ENCODE measurements around the gene CUX1. TPM values are rescaled to one million over a fixed set of nuclear protein-coding genes. Genes with fewer than 3 reads are reported as not detected.

Gene CUX1
- total and polyA plus RNA-seq, 2 of the 13 experiments (the other 11 are each of a cell fraction or from before 2014, with no cell fraction given): 13.7 to 14.9 TPM

GRCh38 chr7:102154425-102154824, 337.0 kb downstream of the CUX1 start:
- peaks cover 3 to 10% of the 10 kb centered on the region in 2 experiments; a peak in 1 of 5 replicates for H3K36me3 ChIP-seq (replicated peaks in 1 of 2; ENCODE audit: control insufficient read depth in 1 of 2, insufficient read depth in 2 of 2, low read length in 2 of 2)
- in situ Hi-C loops (cut with HindIII; ENCODE audit: extremely low pct_ligation_motif_present, low pct_unique_long_range_greater_than_20kb): no loop called here
- H2AFZ ChIP-seq (ENCODE audit: low read length): no peak overlapping the region
- no TSS peak for BruUV-seq (replicated peaks)
- peaks cover 72% of the 10 kb centered on the region for H3K4me1 ChIP-seq (ENCODE audit: insufficient read depth, low read length)
- DNase-seq (ENCODE audit: low spot score) (no peak), FAIRE-seq (no peak), ATAC-seq (no peak)
- H3K27ac ChIP-seq (ENCODE audit: extremely low read length, insufficient read depth, low read length): peak overlapping the region; percentile 100
- CTCF ChIA-PET (ENCODE audit: low intra/inter-chr PET ratio, low total read pairs): no interaction called here
- no peaks in the 10 kb centered on the region for H3K79me2 ChIP-seq (ENCODE audit: insufficient read depth, low read length)
- no peaks in the 10 kb centered on the region for H4K20me1 ChIP-seq (ENCODE audit: insufficient read depth, low read length)
- H3K4me2 ChIP-seq (ENCODE audit: low read depth, low read length): no peak overlapping the region
- POLR2A ChIA-PET: interaction anchor here (1.6 to 2.8 kb wide), 2 partner anchors 20 to 130 kb away, joined by 3 to 10 read pairs; no protein-coding TSS in a partner anchor
- no peaks in the 10 kb centered on the region for H3K9me3 ChIP-seq (ENCODE audit: low read length)
- H3K9ac ChIP-seq (ENCODE audit: insufficient read depth, low read depth, low read length): no peak overlapping the region
- no peak for TF ChIP-seq PITX1 (CRISPR knock-in tag; IDR thresholded peaks at IDR 0.05)
- no peak for TF ChIP-seq ZSCAN30 (CRISPR knock-in tag; IDR thresholded peaks at IDR 0.05)
- TF ChIP-seq ZNF34 (CRISPR knock-in tag; IDR thresholded peaks at IDR 0.05; ENCODE audit: borderline replicate concordance): no peak
- no peak for TF ChIP-seq TBP (CRISPR knock-in tag; IDR thresholded peaks at IDR 0.05)
- TF ChIP-seq ZSCAN9 (CRISPR knock-in tag; IDR thresholded peaks at IDR 0.05; ENCODE audit: borderline replicate concordance): no peak
- TF ChIP-seq CBFB (CRISPR knock-in tag; IDR thresholded peaks at IDR 0.05): no peak
- no peak for TF ChIP-seq TOE1 (CRISPR knock-in tag; IDR thresholded peaks at IDR 0.05)
- TF ChIP-seq CBX1 (IDR thresholded peaks at IDR 0.05; ENCODE audit: low read depth): no peak
- no peak for TF ChIP-seq CC2D1A (CRISPR knock-in tag; IDR thresholded peaks at IDR 0.05)
- no peak for TF ChIP-seq PHF8 (CRISPR knock-in tag; IDR thresholded peaks at IDR 0.05)
- no peak for TF ChIP-seq MED13 (CRISPR knock-in tag; IDR thresholded peaks at IDR 0.05)
- TF ChIP-seq TCF7 (IDR thresholded peaks at IDR 0.05; ENCODE audit: low read depth): no peak
- 97% methylated on average over 3 of the region's 3 CpGs for WGBS (ENCODE audit: low lambda C conversion rate)
- no peaks in the 10 kb centered on the region for H3K27me3 ChIP-seq (ENCODE audit: control insufficient read depth in 1 of 2, insufficient read depth in 2 of 2, low read length in 2 of 2)
- intact Hi-C loops (cut with micrococcal nuclease; ENCODE audit: unreplicated experiment): loop anchor here (10.0 kb wide), 1 partner anchor 80 kb away; no protein-coding TSS in a partner anchor
- H3K4me3 ChIP-seq (replicated peaks in 1 of 3; ENCODE audit: insufficient read depth in 1 of 3, low read depth in 2 of 3, low read length in 3 of 3): no peak overlapping the region
